ENCODE results near the gene KRT1. TPM values are rescaled to one million over a fixed set of nuclear protein-coding genes. Genes with fewer than 3 reads are reported as not detected.
A peak's percentile ranks its signal among the peaks of the same experiment; 100 is the strongest.

Gene KRT1
- total and polyA plus RNA-seq, 4 experiments from 2014 or later: 0.67 to 25.5 (median 21.0) TPM; not detected in 1

- H3K36me3 Mint-ChIP-seq: peaks cover 0 to 1% of the 10 kb centered on the region in 2 donors
- no peak overlapping the region for H3K27ac ChIP-seq (ENCODE audit: low read depth, low read length)
- H3K4me3 Mint-ChIP-seq: no peak overlapping the region
- H3K4me3 ChIP-seq (ENCODE audit: low read length in 2 of 2): no peak overlapping the region
- H3K4me1 Mint-ChIP-seq: peaks cover 20 to 41% (median 29%) of the 10 kb centered on the region in 4 donors
- peaks cover 36% of the 10 kb centered on the region for H3K4me1 ChIP-seq (ENCODE audit: insufficient read depth, low read length)
- H3K27ac Mint-ChIP-seq: no peak overlapping the region
- no peaks in the 10 kb centered on the region for H3K9me3 ChIP-seq (ENCODE audit: control insufficient read depth in 1 of 2, low read length in 2 of 2)
- intact Hi-C loops (cut with micrococcal nuclease): no loop called here
- H3K27me3 ChIP-seq (ENCODE audit: insufficient read depth, low read length): no peaks in the 10 kb centered on the region
- H3K9me3 Mint-ChIP-seq: peaks cover 0 to 4% (median 0%) of the 10 kb centered on the region in 8 donors
- DNase-seq: no peak
- no peaks in the 10 kb centered on the region for H3K36me3 ChIP-seq (ENCODE audit: insufficient read depth, low read length)
- POLR2A ChIA-PET (ENCODE audit: partially characterized antibody): interaction anchor here (0.9 kb wide), 1 partner anchor 9 kb away, joined by 3 read pairs; no protein-coding TSS in a partner anchor
- peaks cover 1 to 6% of the 10 kb centered on the region in 2 donors for H3K27me3 Mint-ChIP-seq
- CTCF ChIA-PET (ENCODE audit: partially characterized antibody): no interaction called here
Measured at GRCh38 chr12:52650520-52651081, 29.6 kb downstream of the KRT1 start.

- Mint-ChIP-seq H3K27ac (peak overlapping the region in 4 of 7 donors; percentile 32 to 71 (median 60)), H3K27me3 (peaks cover 0 to 1% of the 10 kb centered on the region in 2 donors), H3K4me3 (peak overlapping the region in 2 of 8 donors; percentile 4 to 36), H3K9me3 (peaks cover 0 to 5% (median 3%) of the 10 kb centered on the region in 8 donors), H3K4me1 (peaks cover 27 to 57% (median 42%) of the 10 kb centered on the region in 4 donors), H3K36me3 (peaks cover 4 to 7% of the 10 kb centered on the region in 2 donors)
- H3K27me3 ChIP-seq (ENCODE audit: insufficient read depth, low read length): no peaks in the 10 kb centered on the region
- ChIA-PET POLR2A (ENCODE audit: partially characterized antibody) (interaction anchor here (1.0 to 1.9 kb wide), 4 partner anchors 9 to 63 kb away, joined by 3 to 5 read pairs (median 4); no protein-coding TSS in a partner anchor), CTCF (ENCODE audit: partially characterized antibody) (interaction anchor here (2.5 kb wide), 1 partner anchor 39 kb away, joined by 9 read pairs; no protein-coding TSS in a partner anchor)
- no peak overlapping the region for H3K27ac ChIP-seq (ENCODE audit: low read depth, low read length)
- intact Hi-C loops (cut with micrococcal nuclease): loop anchor here (5.0 kb wide), 1 partner anchor 43 kb away; no protein-coding TSS in a partner anchor
- H3K4me3 ChIP-seq (ENCODE audit: low read length in 2 of 2): no peak overlapping the region
- peaks cover 51% of the 10 kb centered on the region for H3K4me1 ChIP-seq (ENCODE audit: insufficient read depth, low read length)
- no peaks in the 10 kb centered on the region for H3K9me3 ChIP-seq (ENCODE audit: control insufficient read depth in 1 of 2, low read length in 2 of 2)
- DNase-seq: no peak
- no peaks in the 10 kb centered on the region for H3K36me3 ChIP-seq (ENCODE audit: insufficient read depth, low read length)
Measured at GRCh38 chr12:52649066-52649465, 31.1 kb downstream of the KRT1 start.

GRCh38 chr12:52648012-52648550 is 32.1 kb downstream of the KRT1 start:
- Histone ChIP-seq H3K27ac (ENCODE audit: low read depth, low read length) (no peak overlapping the region), H3K27me3 (ENCODE audit: insufficient read depth, low read length) (no peaks in the 10 kb centered on the region), H3K36me3 (ENCODE audit: insufficient read depth, low read length) (no peaks in the 10 kb centered on the region), H3K4me1 (ENCODE audit: insufficient read depth, low read length) (peaks cover 61% of the 10 kb centered on the region), H3K4me3 (ENCODE audit: low read length in 2 of 2) (no peak overlapping the region), H3K9me3 (ENCODE audit: control insufficient read depth in 1 of 2, low read length in 2 of 2) (no peaks in the 10 kb centered on the region)
- Mint-ChIP-seq H3K27ac (peak overlapping the region in 6 of 7 donors; percentile 11 to 100 (median 84)), H3K36me3 (peaks cover 4 to 7% of the 10 kb centered on the region in 2 donors), H3K27me3 (peaks cover 0 to 4% of the 10 kb centered on the region in 2 donors), H3K4me3 (no peak overlapping the region), H3K4me1 (peaks cover 30 to 67% (median 43%) of the 10 kb centered on the region in 4 donors), H3K9me3 (peaks cover 0 to 5% (median 3%) of the 10 kb centered on the region in 8 donors)
- DNase-seq: no peak
- POLR2A ChIA-PET (ENCODE audit: partially characterized antibody): interaction anchor here (1.1 to 1.9 kb wide), 3 partner anchors 10 to 62 kb away, joined by 3 to 5 read pairs (median 5); no protein-coding TSS in a partner anchor
- CTCF ChIA-PET (ENCODE audit: partially characterized antibody): interaction anchor here (1.6 to 2.5 kb wide), 2 partner anchors 14 to 38 kb away, joined by 4 to 9 read pairs; no protein-coding TSS in a partner anchor
- intact Hi-C loops (cut with micrococcal nuclease): loop anchor here (5.0 kb wide), 1 partner anchor 44 kb away; no protein-coding TSS in a partner anchor

- Mint-ChIP-seq H3K36me3 (peaks cover 4 to 7% of the 10 kb centered on the region in 2 donors), H3K9me3 (peaks cover 0 to 5% (median 3%) of the 10 kb centered on the region in 8 donors), H3K4me1 (peaks cover 30 to 69% (median 44%) of the 10 kb centered on the region in 4 donors), H3K27me3 (peaks cover 0 to 4% of the 10 kb centered on the region in 2 donors), H3K4me3 (peak overlapping the region in 1 of 8 donors; percentile 39), H3K27ac (peak overlapping the region in 5 of 7 donors; percentile 81 to 100 (median 99))
- H3K36me3 ChIP-seq (ENCODE audit: insufficient read depth, low read length): no peaks in the 10 kb centered on the region
- intact Hi-C loops (cut with micrococcal nuclease): loop anchor here (5.0 kb wide), 1 partner anchor 45 kb away; no protein-coding TSS in a partner anchor
- DNase-seq: no peak
- H3K4me1 ChIP-seq (ENCODE audit: insufficient read depth, low read length): peaks cover 62% of the 10 kb centered on the region
- H3K27me3 ChIP-seq (ENCODE audit: insufficient read depth, low read length): no peaks in the 10 kb centered on the region
- H3K4me3 ChIP-seq (ENCODE audit: low read length in 2 of 2): no peak overlapping the region
- no peaks in the 10 kb centered on the region for H3K9me3 ChIP-seq (ENCODE audit: control insufficient read depth in 1 of 2, low read length in 2 of 2)
- H3K27ac ChIP-seq (ENCODE audit: low read depth, low read length): no peak overlapping the region
- ChIA-PET CTCF (ENCODE audit: partially characterized antibody) (interaction anchor here (1.6 to 2.5 kb wide), 2 partner anchors 14 to 37 kb away, joined by 4 to 9 read pairs; no protein-coding TSS in a partner anchor), POLR2A (ENCODE audit: partially characterized antibody) (interaction anchor here (1.9 kb wide), 1 partner anchor 62 kb away, joined by 5 read pairs; no protein-coding TSS in a partner anchor)
Measured at GRCh38 chr12:52647601-52648000, 32.6 kb downstream of the KRT1 start.

GRCh38 chr12:52646613-52647012 is 33.6 kb downstream of the KRT1 start:
- peaks cover 4 to 7% of the 10 kb centered on the region in 2 donors for H3K36me3 Mint-ChIP-seq
- no peak overlapping the region for H3K4me3 ChIP-seq (ENCODE audit: low read length in 2 of 2)
- DNase-seq: no peak
- H3K9me3 Mint-ChIP-seq: peaks cover 0 to 5% (median 3%) of the 10 kb centered on the region in 8 donors
- H3K36me3 ChIP-seq (ENCODE audit: insufficient read depth, low read length): no peaks in the 10 kb centered on the region
- POLR2A ChIA-PET (ENCODE audit: partially characterized antibody): interaction anchor here (2.0 to 2.2 kb wide), 2 partner anchors 13 to 31 kb away, joined by 8 to 20 read pairs; no protein-coding TSS in a partner anchor
- H3K27me3 Mint-ChIP-seq: peaks cover 0 to 3% of the 10 kb centered on the region in 2 donors
- H3K9me3 ChIP-seq (ENCODE audit: control insufficient read depth in 1 of 2, low read length in 2 of 2): no peaks in the 10 kb centered on the region
- CTCF ChIA-PET (ENCODE audit: partially characterized antibody): interaction anchor here (1.4 to 2.5 kb wide), 3 partner anchors 13 to 61 kb away, joined by 4 to 9 read pairs (median 4); no protein-coding TSS in a partner anchor
- H3K4me3 Mint-ChIP-seq: peak overlapping the region in 2 of 8 donors; percentile 54 to 86
- no peaks in the 10 kb centered on the region for H3K27me3 ChIP-seq (ENCODE audit: insufficient read depth, low read length)
- peaks cover 30 to 79% (median 46%) of the 10 kb centered on the region in 4 donors for H3K4me1 Mint-ChIP-seq
- H3K27ac ChIP-seq (ENCODE audit: low read depth, low read length): peak overlapping the region; percentile 19
- peak overlapping the region; percentile 92 to 100 (median 99) for H3K27ac Mint-ChIP-seq
- intact Hi-C loops (cut with micrococcal nuclease): loop anchor here (5.0 kb wide), 1 partner anchor 46 kb away; no protein-coding TSS in a partner anchor
- peaks cover 62% of the 10 kb centered on the region for H3K4me1 ChIP-seq (ENCODE audit: insufficient read depth, low read length)

GRCh38 chr12:52645982-52646381 is 34.2 kb downstream of the KRT1 start:
- Histone ChIP-seq H3K27ac (ENCODE audit: low read depth, low read length) (peak overlapping the region; percentile 19), H3K9me3 (ENCODE audit: control insufficient read depth in 1 of 2, low read length in 2 of 2) (no peaks in the 10 kb centered on the region), H3K4me1 (ENCODE audit: insufficient read depth, low read length) (peaks cover 62% of the 10 kb centered on the region), H3K4me3 (ENCODE audit: low read length in 2 of 2) (no peak overlapping the region), H3K36me3 (ENCODE audit: insufficient read depth, low read length) (no peaks in the 10 kb centered on the region), H3K27me3 (ENCODE audit: insufficient read depth, low read length) (no peaks in the 10 kb centered on the region)
- no peak for DNase-seq
- ChIA-PET CTCF (ENCODE audit: partially characterized antibody) (interaction anchor here (0.6 to 1.4 kb wide), 3 partner anchors 38 to 245 kb away, joined by 3 to 5 read pairs (median 4); no protein-coding TSS in a partner anchor), POLR2A (ENCODE audit: partially characterized antibody) (interaction anchor here (0.6 to 2.2 kb wide), 4 partner anchors 13 to 45 kb away, joined by 3 to 20 read pairs (median 10); no protein-coding TSS in a partner anchor)
- H3K4me3 Mint-ChIP-seq: peak overlapping the region in 7 of 8 donors; percentile 4 to 86 (median 75)
- peaks cover 4 to 7% of the 10 kb centered on the region in 2 donors for H3K36me3 Mint-ChIP-seq
- intact Hi-C loops (cut with micrococcal nuclease): loop anchor here (1.0 to 5.0 kb wide), 2 partner anchors 36 to 46 kb away; no protein-coding TSS in a partner anchor
- peak overlapping the region; percentile 92 to 100 (median 99) for H3K27ac Mint-ChIP-seq
- H3K9me3 Mint-ChIP-seq: peaks cover 0 to 5% (median 3%) of the 10 kb centered on the region in 8 donors
- H3K4me1 Mint-ChIP-seq: peaks cover 30 to 86% (median 50%) of the 10 kb centered on the region in 4 donors
- peaks cover 0 to 3% of the 10 kb centered on the region in 2 donors for H3K27me3 Mint-ChIP-seq

Measured in CD4-positive, alpha-beta memory T cell (primary cell).